ENCODE results near the gene YTHDF1. TPM values are rescaled to one million over a fixed set of nuclear protein-coding genes. Genes with fewer than 3 reads are reported as not detected.
A peak's percentile ranks its signal among the peaks of the same experiment; 100 is the strongest.

Gene YTHDF1
- total RNA-seq (10 to 100 TPM; 11.1 to 22.1 (median 15.2) TPM), polyA plus RNA-seq (10 to 100 TPM; 15.4 to 24.0 TPM)

- Histone ChIP-seq H3K36me3 (peaks cover 4 to 10% (median 6%) of the 10 kb centered on the region in 3 donors), H3K4me3 (peak within 1 kb of the TSS; percentile 92 to 98 (median 95)), H3K27me3 (no peaks in the 10 kb centered on the region), H3K4me1 (peaks cover 4 to 26% (median 9%) of the 10 kb centered on the region in 3 donors), H3K27ac (peak within 1 kb of the TSS; percentile 60 to 87 (median 82)), H3K9me3 (no peaks in the 10 kb centered on the region)
- DNase-seq: peak; percentile 97 to 100 (median 98)
- peak; percentile 98 to 99 (median 98) for ATAC-seq
- TF ChIP-seq CTCF (IDR thresholded peaks at IDR 0.05): no peak
- WGBS, 2 donors: 1% methylated on average over 74 to 96 of the region's 96 CpGs
- intact Hi-C loops (cut with DNase I): no loop called here
- FAIRE-seq: no peak
Measured at GRCh38 chr20:63216041-63216848, at the start of gene YTHDF1. Gene YTHDF1 (minus strand): TSS chr20:63216131. CDS start chr20:63215892, 239 bp downstream.

DNA sequence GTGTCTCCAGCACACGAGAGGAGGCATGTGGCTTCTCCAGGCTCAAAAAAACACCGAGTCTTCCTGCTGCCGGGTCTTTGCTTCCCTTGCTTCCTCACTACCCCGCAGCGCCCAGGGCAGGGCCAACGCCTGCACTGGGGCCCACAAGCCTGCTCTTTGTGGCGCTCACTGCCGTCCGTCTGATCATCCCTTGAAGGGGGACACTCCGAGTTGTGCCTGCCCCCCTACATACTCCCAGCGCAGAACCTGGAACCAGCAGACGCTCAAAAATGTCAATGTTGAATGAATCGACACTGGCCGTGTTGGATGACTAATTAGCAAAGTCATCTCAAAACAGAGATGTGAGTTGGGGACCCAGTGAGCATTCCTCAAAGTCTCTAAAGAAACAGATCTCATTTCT is 48.6 kb upstream of the YTHDF1 start:
- DNase-seq (no peak), FAIRE-seq (no peak)
- no peak overlapping the region for H3K27ac ChIP-seq

GRCh38 chr20:63264000-63264399 is 48.1 kb upstream of the YTHDF1 start:
- TF ChIP-seq CTCF (IDR thresholded peaks at IDR 0.05): no peak
- no peak overlapping the region for H3K27ac ChIP-seq
- H3K4me1 ChIP-seq: no peaks in the 10 kb centered on the region
- 56 to 69% methylated on average over 10 of the region's 10 CpGs for WGBS, 2 donors
- ATAC-seq (no peak), FAIRE-seq (no peak), DNase-seq (no peak)
- no peak overlapping the region for H3K4me3 ChIP-seq
- H3K27me3 ChIP-seq: no peaks in the 10 kb centered on the region
- H3K9me3 ChIP-seq: no peaks in the 10 kb centered on the region
- H3K36me3 ChIP-seq: no peaks in the 10 kb centered on the region
- intact Hi-C loops (cut with DNase I): no loop called here

More for the DNA sequence above, 48.6 kb upstream of the YTHDF1 start:
- H3K9me3 ChIP-seq: no peaks in the 10 kb centered on the region
- no peak for ATAC-seq
- no peak for TF ChIP-seq CTCF (IDR thresholded peaks at IDR 0.05)
- intact Hi-C loops (cut with DNase I): no loop called here
- WGBS, 2 donors: 19 to 31% methylated on average over 14 of the region's 14 CpGs
- no peaks in the 10 kb centered on the region for H3K36me3 ChIP-seq
- no peaks in the 10 kb centered on the region for H3K27me3 ChIP-seq
- no peaks in the 10 kb centered on the region for H3K4me1 ChIP-seq
- no peak overlapping the region for H3K4me3 ChIP-seq

- no peak overlapping the region for H3K27ac ChIP-seq
- ATAC-seq (no peak), DNase-seq (no peak), FAIRE-seq (no peak)
- H3K4me3 ChIP-seq: no peak overlapping the region
- H3K27me3 ChIP-seq: no peaks in the 10 kb centered on the region
- H3K9me3 ChIP-seq: no peaks in the 10 kb centered on the region
- intact Hi-C loops (cut with DNase I): no loop called here
- 36 to 44% methylated on average over 9 of the region's 9 CpGs for WGBS, 2 donors
- TF ChIP-seq CTCF (IDR thresholded peaks at IDR 0.05): no peak
- H3K4me1 ChIP-seq: no peaks in the 10 kb centered on the region
- no peaks in the 10 kb centered on the region for H3K36me3 ChIP-seq
Measured at GRCh38 chr20:63262836-63263235, 46.9 kb upstream of the YTHDF1 start.
